ENCODE data around the gene CABP4. TPM values are rescaled to one million over a fixed set of nuclear protein-coding genes. Genes with fewer than 3 reads are reported as not detected.

CABP4 gene
- total and polyA plus RNA-seq, 2 donors (not counting 3 experiments of a cell fraction or from before 2014, with no cell fraction given) = 2.4 to 5.0 TPM

GRCh38 chr11:67441731-67442351, 13.3 kb upstream of the CABP4 start:
- Histone ChIP-seq H3K4me1 (ENCODE audit: control insufficient read depth, extremely low read depth, insufficient read depth, low read length) (peaks cover 6% of the 10 kb centered on the region), H3K36me3 (ENCODE audit: control insufficient read depth in 2 of 2, extremely low read depth in 1 of 2, insufficient read depth in 2 of 2, low read length in 2 of 2) (peaks cover 0 to 22% of the 10 kb centered on the region in 2 experiments), H2AFZ (ENCODE audit: low read depth, low read length) (no peak overlapping the region), H3K27ac (ENCODE audit: insufficient read depth, low read depth, low read length) (no peak overlapping the region), H3K79me2 (ENCODE audit: control insufficient read depth, insufficient read depth, low read length) (peaks cover 11% of the 10 kb centered on the region), H3K9me1 (replicated peaks; ENCODE audit: control insufficient read depth, extremely low read depth, insufficient read depth, low read length) (no peaks in the 10 kb centered on the region), H3K9me3 (replicated peaks; ENCODE audit: control insufficient read depth, insufficient read depth, low read length) (no peaks in the 10 kb centered on the region), H3K27me3 (ENCODE audit: control insufficient read depth in 2 of 2, insufficient read depth in 2 of 2, low read length in 2 of 2) (no peaks in the 10 kb centered on the region), H3K9ac (replicated peaks; ENCODE audit: extremely low read depth, insufficient read depth, low read length) (no peak overlapping the region), H4K20me1 (replicated peaks; ENCODE audit: control insufficient read depth, extremely low read depth, insufficient read depth, low read length) (no peaks in the 10 kb centered on the region), H3K4me3 (replicated peaks in 1 of 3; ENCODE audit: insufficient read depth in 1 of 3, low read depth in 1 of 3, low read length in 3 of 3) (no peak overlapping the region), H3K4me2 (ENCODE audit: insufficient read depth, low read length) (no peak overlapping the region)
- no peak for DNase-seq (ENCODE audit: low read depth, low spot score)
- BruUV-seq (replicated peaks) = no TSS peak
- intact Hi-C loops (cut with micrococcal nuclease) (loop anchor here (2.0 kb wide), 2 partner anchors 39 to 63 kb away; partner anchors contain the start of gene PITPNM1), dilution Hi-C loops (cut with MboI; ENCODE audit: extremely low pct_ligation_motif_present, low sequenced_read_pairs) (no loop called here)
- no peak for TF ChIP-seq POLR2A (IDR thresholded peaks at IDR 0.05; ENCODE audit: low read depth, low read length)
- TF ChIP-seq CTCF (IDR thresholded peaks at IDR 0.05; ENCODE audit: extremely low read depth in 1 of 2, insufficient read depth in 1 of 2, low read depth in 1 of 2, low read length in 2 of 2) = no peak
- no peak for TF ChIP-seq EZH2 (IDR thresholded peaks at IDR 0.05; ENCODE audit: borderline replicate concordance, low read depth, low read length, severe bottlenecking)
- TF ChIP-seq FOS (IDR thresholded peaks at IDR 0.05; ENCODE audit: borderline replicate concordance, insufficient read depth, low read length) = no peak
- TF ChIP-seq GATA2 (IDR thresholded peaks at IDR 0.05; ENCODE audit: insufficient read depth, insufficient read length, low read depth, low read length) = no peak
- TF ChIP-seq, protein P1, sequence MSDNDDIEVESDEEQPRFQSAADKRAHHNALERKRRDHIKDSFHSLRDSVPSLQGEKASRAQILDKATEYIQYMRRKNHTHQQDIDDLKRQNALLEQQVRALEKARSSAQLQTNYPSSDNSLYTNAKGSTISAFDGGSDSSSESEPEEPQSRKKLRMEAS (IDR thresholded peaks at IDR 0.05; ENCODE audit: insufficient read depth, insufficient read length) = no peak
- TF ChIP-seq POLR2AphosphoS5 (IDR thresholded peaks at IDR 0.05; ENCODE audit: insufficient read depth, low read depth, low read length) = no peak
- TF ChIP-seq MYC (IDR thresholded peaks at IDR 0.05; ENCODE audit: low read depth, low read length) = no peak
- no peak for TF ChIP-seq JUN (IDR thresholded peaks at IDR 0.05; ENCODE audit: borderline replicate concordance, insufficient read depth, insufficient read length, low read depth)
- FAIRE-seq = no peak
- ChIA-PET POLR2A (no interaction called here), CTCF (no interaction called here)
